GM10248 (cell line): Measurements from ENCODE around the gene ZNF654.

Source experiments
- CTCF ChIA-PET: fragments of 300-600 bp; sonication (Branson Sonifier 250); formaldehyde crosslinking; extraction: SDS; loops from one replicate; lab custom pipeline; 2021; ENCODE audit warnings: antibody characterized with exemption; lab: Yijun Ruan, JAX
- POLR2A ChIA-PET: fragments of 350-650 bp; sonication (Branson Sonifier 250); formaldehyde crosslinking; extraction: SDS; loops from one replicate; lab custom pipeline; 2020; ENCODE audit warnings: antibody characterized with exemption; lab: Yijun Ruan, JAX
- DNase-seq: peaks from one replicate; pipeline ENCODE4 v3.0.0; 2012; ENCODE audit errors: extremely low spot score
- TF ChIP-seq, protein P1 (sequence below): IDR thresholded peaks from 2 replicates; pipeline ENCODE4 v1.5.1; 2012; ENCODE audit warnings: mild to moderate bottlenecking, low read depth; ENCODE audit errors: extremely low read depth, missing control alignments, control extremely low read depth

The ZNF654 gene

GRCh38 chr3:88188436-88188835, 129.4 kb downstream of the ZNF654 start:
- TF ChIP-seq, protein P1, sequence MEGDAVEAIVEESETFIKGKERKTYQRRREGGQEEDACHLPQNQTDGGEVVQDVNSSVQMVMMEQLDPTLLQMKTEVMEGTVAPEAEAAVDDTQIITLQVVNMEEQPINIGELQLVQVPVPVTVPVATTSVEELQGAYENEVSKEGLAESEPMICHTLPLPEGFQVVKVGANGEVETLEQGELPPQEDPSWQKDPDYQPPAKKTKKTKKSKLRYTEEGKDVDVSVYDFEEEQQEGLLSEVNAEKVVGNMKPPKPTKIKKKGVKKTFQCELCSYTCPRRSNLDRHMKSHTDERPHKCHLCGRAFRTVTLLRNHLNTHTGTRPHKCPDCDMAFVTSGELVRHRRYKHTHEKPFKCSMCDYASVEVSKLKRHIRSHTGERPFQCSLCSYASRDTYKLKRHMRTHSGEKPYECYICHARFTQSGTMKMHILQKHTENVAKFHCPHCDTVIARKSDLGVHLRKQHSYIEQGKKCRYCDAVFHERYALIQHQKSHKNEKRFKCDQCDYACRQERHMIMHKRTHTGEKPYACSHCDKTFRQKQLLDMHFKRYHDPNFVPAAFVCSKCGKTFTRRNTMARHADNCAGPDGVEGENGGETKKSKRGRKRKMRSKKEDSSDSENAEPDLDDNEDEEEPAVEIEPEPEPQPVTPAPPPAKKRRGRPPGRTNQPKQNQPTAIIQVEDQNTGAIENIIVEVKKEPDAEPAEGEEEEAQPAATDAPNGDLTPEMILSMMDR: no peak
- CTCF ChIA-PET: interaction anchor here (1.5 to 1.7 kb wide), 2 partner anchors 10 to 13 kb away, joined by 3 to 6 read pairs; no protein-coding TSS in a partner anchor
- DNase-seq: no peak
- POLR2A ChIA-PET: no interaction called here

- TF ChIP-seq, protein P1: no peak
- POLR2A ChIA-PET: no interaction called here
- DNase-seq: peak; percentile 24
- CTCF ChIA-PET: interaction anchor here (0.6 to 2.2 kb wide), 5 partner anchors 9 to 153 kb away, joined by 3 to 7 read pairs (median 4); no protein-coding TSS in a partner anchor
Observed at GRCh38 chr3:88189361-88189810, 130.3 kb downstream of the ZNF654 start.

GRCh38 chr3:88191872-88192409, 132.9 kb downstream of the ZNF654 start:
- TF ChIP-seq, protein P1: no peak
- DNase-seq: no peak
- CTCF ChIA-PET: interaction anchor here (1.2 kb wide), 1 partner anchor 9 kb away, joined by 4 read pairs; no protein-coding TSS in a partner anchor
- POLR2A ChIA-PET: no interaction called here

GRCh38 chr3:88192631-88193030, 133.6 kb downstream of the ZNF654 start:
- CTCF ChIA-PET: interaction anchor here (1.2 kb wide), 1 partner anchor 9 kb away, joined by 4 read pairs; no protein-coding TSS in a partner anchor
- TF ChIP-seq, protein P1: no peak
- POLR2A ChIA-PET: no interaction called here
- no peak for DNase-seq
